K562 (cell line): ENCODE measurements around the gene SLK. TPM values are rescaled to one million over a fixed set of nuclear protein-coding genes. Genes with fewer than 3 reads are reported as not detected.

ENCODE experiments used
- ATAC-seq: fragments of 200-7000 bp; cut with Tn5 transposase; 3 replicates; pipeline ENCODE4 v1.9.1; 2020; ENCODE audit warnings: moderate library complexity
- BruUV-seq: library from RNA; stranded (reverse); fragments of 400-500 nt; replicated peaks from 2 replicates; lab custom pipeline; 2021; lab: Mats Ljungman, UMichigan
- CTCF ChIA-PET: fragments of 300-600 bp; formaldehyde crosslinking; extraction: SDS; loops from one replicate; lab custom pipeline; 2021; ENCODE audit warnings: low intra/inter-chr PET ratio; lab: Yijun Ruan, JAX
- POLR2A ChIA-PET: fragments of 300-600, 350-650 bp; sonication (Branson Sonifier 250); formaldehyde crosslinking; extraction: SDS; loops from one replicate; lab custom pipeline; 2021; ENCODE audit warnings: antibody characterized with exemption, inconsistent platforms; lab: Yijun Ruan, JAX
- DNase-seq, 4 experiments: peaks; one replicate each; pipeline versions ENCODE4 v3.0.0 to v3.0.0-alpha.2; 2011 to 2018; ENCODE audit warnings: low spot score in 3 of 4, mixed read lengths in 3 of 4; ENCODE audit errors: extremely low read depth in 1 of 4
- FAIRE-seq: peaks from 2 replicates; lab custom pipeline; 2011; peaks lifted over from hg19 to GRCh38; lab: Jason Lieb, UNC
- H2AFZ ChIP-seq: 2 replicates; pipeline ENCODE4 v1.6.0; 2011; ENCODE audit warnings: low read depth, low read length, control low read depth, inconsistent platforms
- H3K27ac ChIP-seq: fragments of 200-600 bp; 3 replicates; pipeline ENCODE4 v1.8.0; 2011; ENCODE audit warnings: low read depth, mild to moderate bottlenecking, control low read depth, inconsistent platforms, low read length, moderate library complexity, mixed read lengths; ENCODE audit errors: extremely low read depth
- H3K27me3 ChIP-seq, 2 experiments: fragments of 300-600 bp in 1 of 2; 2 replicates in 1 of 2; 3 replicates in 1 of 2; pipeline versions ENCODE4 v1.6.0 to v1.8.0; 2011; ENCODE audit warnings: inconsistent platforms in 2 of 2, low read length in 2 of 2, mild to moderate bottlenecking in 1 of 2, mixed read lengths in 1 of 2, moderate library complexity in 1 of 2; ENCODE audit not compliant: control insufficient read depth in 2 of 2, insufficient read depth in 2 of 2
- H3K36me3 ChIP-seq: fragments of 300-600 bp; 3 replicates; pipeline ENCODE4 v1.8.0; 2011; ENCODE audit warnings: mild to moderate bottlenecking, low read length, inconsistent platforms; ENCODE audit not compliant: control insufficient read depth, insufficient read depth
- H3K4me1 ChIP-seq, 2 experiments: fragments of 200-600 bp in 1 of 2; replicated peaks in 1 of 2; 2 replicates in 1 of 2; 3 replicates in 1 of 2; pipeline versions ENCODE4 v1.5.1 to v1.8.0; 2011; ENCODE audit warnings: inconsistent platforms in 2 of 2, low read length in 2 of 2, mild to moderate bottlenecking in 1 of 2, mixed read lengths in 1 of 2, moderate library complexity in 1 of 2; ENCODE audit not compliant: control insufficient read depth in 2 of 2, insufficient read depth in 2 of 2
- H3K4me2 ChIP-seq: 2 replicates; pipeline ENCODE4 v1.6.1; 2011; ENCODE audit warnings: low read length, control low read depth, inconsistent platforms, mixed read lengths; ENCODE audit not compliant: insufficient read depth
- H3K4me3 ChIP-seq: fragments of 200-600 bp; sonication (generic), shearing (Covaris generic); 2 replicates; pipeline ENCODE4 v1.5.1; 2016; ENCODE audit warnings: control low read depth, inconsistent platforms
- H3K79me2 ChIP-seq: fragments of 200-600 bp; 3 replicates; pipeline ENCODE4 v1.8.0; 2011; ENCODE audit warnings: low read length, inconsistent platforms; ENCODE audit not compliant: control insufficient read depth, insufficient read depth
- H3K9ac ChIP-seq, 2 experiments: 2 replicates each; pipeline versions ENCODE4 v1.6.0 to v1.6.1; 2011; ENCODE audit warnings: low read depth in 2 of 2, low read length in 2 of 2, control low read depth in 1 of 2, inconsistent platforms in 1 of 2, mild to moderate bottlenecking in 1 of 2, mixed read lengths in 1 of 2; ENCODE audit not compliant: insufficient read depth in 1 of 2
- H3K9me1 ChIP-seq: one replicate; pipeline ENCODE4 v1.6.0; 2011; ENCODE audit warnings: inconsistent platforms, mild to moderate bottlenecking, low read length, moderate library complexity; ENCODE audit not compliant: control insufficient read depth, insufficient read depth
- H3K9me3 ChIP-seq: replicated peaks from 2 replicates; pipeline ENCODE4 v1.5.1; 2011; ENCODE audit warnings: low read depth, low read length, inconsistent platforms; ENCODE audit not compliant: control insufficient read depth, insufficient read depth
- H4K20me1 ChIP-seq: replicated peaks from 2 replicates; pipeline ENCODE4 v1.6.1; 2011; ENCODE audit warnings: low read length, inconsistent platforms, mixed read lengths; ENCODE audit not compliant: control insufficient read depth, insufficient read depth
- ATF6 ChIP-seq: sonication (generic); formaldehyde crosslinking; IDR thresholded peaks from 2 replicates; pipeline ENCODE4 v1.4.0; 2020; ENCODE audit warnings: mild to moderate bottlenecking, missing genetic modification reagents
- HNRNPH1 ChIP-seq: fragments of 200-400 bp; formaldehyde crosslinking; optimal IDR thresholded peaks from 2 replicates; pipeline ENCODE3; 2017; ENCODE audit warnings: low read depth, mild to moderate bottlenecking, low read length, moderate library complexity
- POLR2AphosphoS2 ChIP-seq: IDR thresholded peaks from 2 replicates; pipeline ENCODE4 v1.6.1; 2012; ENCODE audit warnings: low read length, improper control_type of control experiment
- TSC22D4 ChIP-seq: fragments of 450-650 bp; IDR thresholded peaks from 2 replicates; pipeline ENCODE4 v1.6.1; 2016; ENCODE audit warnings: missing genetic modification characterization, missing biosample characterization, control low read depth
- ZNF764 ChIP-seq: fragments of 250-450 bp; sonication (Bioruptor Pico); IDR thresholded peaks from 2 replicates; pipeline ENCODE4 v1.4.0; 2020; ENCODE audit warnings: low read depth, mild to moderate bottlenecking, moderate library complexity
- WGBS: fragments of 100-300 bp; shearing (Covaris generic); methylation state at CpG from one replicate; pipeline ENCODE4 v1.1.6; 2016; ENCODE audit warnings: low coverage, mixed read lengths; ENCODE audit not compliant: insufficient coverage; ENCODE audit errors: missing lambda C conversion rate; 5-methylcytosine and 5-hydroxymethylcytosine counted together
- in situ Hi-C: fragments of 300-500 bp; cut with MboI; formaldehyde crosslinking; loops from 4 replicates; pipeline ENCODE4 v1.15.0; 2018; ENCODE audit warnings: inconsistent platforms, mixed read lengths
- intact Hi-C: fragments of 100-400 bp; cut with micrococcal nuclease; formaldehyde crosslinking; loops from 2 replicates; pipeline ENCODE4 v1.14.2; 2022
- polyA plus RNA-seq, 8 experiments: library from polyadenylated mRNA; depleted of rRNA in 4 of 8; stranded (reverse) in 5 of 8; unstranded in 3 of 8; fragments of >200 nt; fragmentation: Nextera tagmentation in 2 of 8; fragmentation: Illumina TruSeq in 1 of 8; extraction: Ambion mirVana in 2 of 8; extraction: Trizol in 1 of 8; gene quantifications; 2 replicates each; pipeline versions ENCODE4 v1.2.1 to v1.2.3, GENCODE V29; 2011 to 2014; ENCODE audit warnings: inconsistent platforms in 1 of 8, missing spikeins in 1 of 8
- total RNA-seq, 7 experiments: library from RNA; depleted of rRNA in 6 of 7; stranded (reverse); fragments of >200 nt in 6 of 7; fragmentation: Illumina TruSeq in 2 of 7; extraction: Trizol in 2 of 7; gene quantifications; 2 replicates each; pipeline versions ENCODE4 v1.2.1 to v1.2.3, GENCODE V29; 2011 to 2021; ENCODE audit warnings: low replicate concordance in 1 of 7

The SLK gene
- total and polyA plus RNA-seq, 9 of the 15 experiments (the other 6 are each of a cell fraction or from before 2014, with no cell fraction given) = 8.2 to 40.0 (median 23.4) TPM

GRCh38 chr10:104028823-104029520 lies 62.0 kb downstream of the SLK start:
- TF ChIP-seq ZNF764 (CRISPR knock-in tag) (no peak), HNRNPH1 (no peak), ATF6 (CRISPR knock-in tag) (no peak), TSC22D4 (no peak), POLR2AphosphoS2 (no peak)
- DNase-seq (no peak), FAIRE-seq (no peak), ATAC-seq (no peak)
- in situ Hi-C loops (no loop called here), intact Hi-C loops (no loop called here)
- no peaks in the 10 kb centered on the region for H3K4me1 ChIP-seq
- no peak overlapping the region for H3K9ac ChIP-seq
- H3K27ac ChIP-seq = no peak overlapping the region
- no peak overlapping the region for H2AFZ ChIP-seq
- H3K79me2 ChIP-seq = no peaks in the 10 kb centered on the region
- no peak overlapping the region for H3K4me2 ChIP-seq
- BruUV-seq = no TSS peak
- H3K36me3 ChIP-seq = peaks cover 48% of the 10 kb centered on the region; the same call in 2 of the 3 replicates
- no peaks in the 10 kb centered on the region for H3K9me1 ChIP-seq
- CTCF ChIA-PET = no interaction called here
- no peaks in the 10 kb centered on the region for H3K9me3 ChIP-seq
- no peaks in the 10 kb centered on the region for H3K27me3 ChIP-seq
- no peak overlapping the region for H3K4me3 ChIP-seq
- 86% methylated on average over 4 of the region's 4 CpGs for WGBS
- POLR2A ChIA-PET = no interaction called here
- H4K20me1 ChIP-seq = no peaks in the 10 kb centered on the region; the same call in 1 of the 2 replicates
